Measurements from ENCODE around the gene PHRF1. TPM values are rescaled to one million over a fixed set of nuclear protein-coding genes. Genes with fewer than 3 reads are reported as not detected.
A peak's percentile ranks its signal among the peaks of the same experiment; 100 is the strongest.

PHRF1 gene
- total and polyA plus RNA-seq, 2 donors (not counting 3 experiments of a cell fraction or from before 2014, with no cell fraction given), result 14.2 to 39.4 TPM

DNA sequence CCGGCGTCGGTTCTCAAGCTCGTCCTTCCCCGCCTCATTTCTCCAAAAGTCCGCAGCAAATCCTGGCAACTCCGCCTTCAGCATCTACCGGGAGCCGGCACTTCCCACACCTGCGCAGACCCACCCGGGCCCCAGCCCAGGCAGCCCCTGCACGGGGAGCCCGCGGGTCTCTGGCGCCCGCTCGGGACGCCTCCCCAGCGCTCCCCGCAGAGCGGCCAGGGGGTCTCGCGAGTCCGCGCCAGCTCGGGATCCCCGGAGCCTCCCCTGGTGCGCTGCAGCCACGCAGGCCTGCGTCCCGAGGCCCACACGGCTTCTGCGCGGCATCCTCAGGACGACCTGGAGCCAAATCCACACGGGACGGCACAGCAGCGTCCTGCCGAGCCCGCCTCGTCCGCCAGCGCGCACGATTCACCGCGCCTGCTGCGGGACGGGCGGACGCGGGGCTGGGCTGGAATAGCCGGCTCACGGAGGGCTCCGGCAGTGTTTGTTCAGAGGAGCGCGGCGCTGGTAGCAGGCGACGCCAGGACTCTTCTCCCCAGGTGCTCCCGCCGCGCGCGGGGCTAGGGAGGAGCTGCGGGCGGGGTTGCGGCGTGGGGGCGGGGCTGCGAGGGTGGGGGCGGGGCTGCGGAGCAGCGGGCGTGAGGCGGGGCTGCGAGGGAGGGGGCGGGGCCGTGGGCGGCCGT lies 816 bp upstream of the PHRF1 start:
- H3K4me2 ChIP-seq (ENCODE audit: insufficient read depth, low read length), result peak overlapping the region; percentile 67
- H3K27me3 ChIP-seq (ENCODE audit: control insufficient read depth in 2 of 2, insufficient read depth in 2 of 2, low read length in 2 of 2), result peaks cover 8 to 10% of the 10 kb centered on the region in 2 experiments
- peaks cover 14% of the 10 kb centered on the region for H3K4me1 ChIP-seq (ENCODE audit: control insufficient read depth, extremely low read depth, insufficient read depth, low read length)
- ChIA-PET POLR2A (interaction anchor here (0.7 kb wide), 1 partner anchor 172 kb away, joined by 3 read pairs; the partner anchor contains the start of gene TALDO1), CTCF (interaction anchor here (0.7 to 1.8 kb wide), 8 partner anchors 11 to 200 kb away, joined by 3 to 7 read pairs (median 4); partner anchors contain the start of gene HRAS)
- dilution Hi-C loops (cut with MboI; ENCODE audit: extremely low pct_ligation_motif_present, low sequenced_read_pairs) (no loop called here), intact Hi-C loops (cut with micrococcal nuclease) (loop anchor here (5.0 kb wide), 1 partner anchor 37 kb away; no protein-coding TSS in a partner anchor)
- peak overlapping the region; percentile 22 for H3K9ac ChIP-seq (replicated peaks; ENCODE audit: extremely low read depth, insufficient read depth, low read length)
- H3K4me3 ChIP-seq (replicated peaks in 1 of 3; ENCODE audit: insufficient read depth in 1 of 3, low read depth in 1 of 3, low read length in 3 of 3), result peak overlapping the region; percentile 29 to 51 (median 40)
- no peak for TF ChIP-seq FOS (IDR thresholded peaks at IDR 0.05; ENCODE audit: borderline replicate concordance, insufficient read depth, low read length)
- no peak for TF ChIP-seq CTCF (IDR thresholded peaks at IDR 0.05; ENCODE audit: extremely low read depth in 1 of 2, insufficient read depth in 1 of 2, low read depth in 1 of 2, low read length in 2 of 2)
- no peak for TF ChIP-seq POLR2A (IDR thresholded peaks at IDR 0.05; ENCODE audit: low read depth, low read length)
- TF ChIP-seq GATA2 (IDR thresholded peaks at IDR 0.05; ENCODE audit: insufficient read depth, insufficient read length, low read depth, low read length), result no peak
- peak; percentile 83 for TF ChIP-seq EZH2 (IDR thresholded peaks at IDR 0.05; ENCODE audit: borderline replicate concordance, low read depth, low read length, severe bottlenecking)
- no peak for TF ChIP-seq POLR2AphosphoS5 (IDR thresholded peaks at IDR 0.05; ENCODE audit: insufficient read depth, low read depth, low read length)
- no peaks in the 10 kb centered on the region for H4K20me1 ChIP-seq (replicated peaks; ENCODE audit: control insufficient read depth, extremely low read depth, insufficient read depth, low read length)
- peaks cover 39% of the 10 kb centered on the region for H3K79me2 ChIP-seq (ENCODE audit: control insufficient read depth, insufficient read depth, low read length)
- H2AFZ ChIP-seq (ENCODE audit: low read depth, low read length), result peak overlapping the region; percentile 98
- H3K36me3 ChIP-seq (ENCODE audit: control insufficient read depth in 2 of 2, extremely low read depth in 1 of 2, insufficient read depth in 2 of 2, low read length in 2 of 2), result no peaks in the 10 kb centered on the region
- H3K9me1 ChIP-seq (replicated peaks; ENCODE audit: control insufficient read depth, extremely low read depth, insufficient read depth, low read length), result no peaks in the 10 kb centered on the region
- no TSS peak for BruUV-seq (replicated peaks)
- DNase-seq (ENCODE audit: low read depth, low spot score) (peak; percentile 52), FAIRE-seq (no peak)
- no peak overlapping the region for H3K27ac ChIP-seq (ENCODE audit: insufficient read depth, low read depth, low read length)
- H3K9me3 ChIP-seq (replicated peaks; ENCODE audit: control insufficient read depth, insufficient read depth, low read length), result no peaks in the 10 kb centered on the region
